ENCODE results near the gene THUMPD2.

GRCh38 chr2:39720970-39721369 is 58.1 kb downstream of the THUMPD2 start:
- TF ChIP-seq CTCF (conservative IDR thresholded peaks at IDR 0.05): no peak
- TF ChIP-seq EZH2 (IDR thresholded peaks at IDR 0.05; ENCODE audit: low read depth): no peak
